COR-L47 (cell line): ENCODE results near the gene HOXC12.

Experiments
- DNase-seq: peaks from one replicate; lab custom pipeline; 2025; lab: John Stamatoyannopoulos, UW

The HOXC12 gene

DNA sequence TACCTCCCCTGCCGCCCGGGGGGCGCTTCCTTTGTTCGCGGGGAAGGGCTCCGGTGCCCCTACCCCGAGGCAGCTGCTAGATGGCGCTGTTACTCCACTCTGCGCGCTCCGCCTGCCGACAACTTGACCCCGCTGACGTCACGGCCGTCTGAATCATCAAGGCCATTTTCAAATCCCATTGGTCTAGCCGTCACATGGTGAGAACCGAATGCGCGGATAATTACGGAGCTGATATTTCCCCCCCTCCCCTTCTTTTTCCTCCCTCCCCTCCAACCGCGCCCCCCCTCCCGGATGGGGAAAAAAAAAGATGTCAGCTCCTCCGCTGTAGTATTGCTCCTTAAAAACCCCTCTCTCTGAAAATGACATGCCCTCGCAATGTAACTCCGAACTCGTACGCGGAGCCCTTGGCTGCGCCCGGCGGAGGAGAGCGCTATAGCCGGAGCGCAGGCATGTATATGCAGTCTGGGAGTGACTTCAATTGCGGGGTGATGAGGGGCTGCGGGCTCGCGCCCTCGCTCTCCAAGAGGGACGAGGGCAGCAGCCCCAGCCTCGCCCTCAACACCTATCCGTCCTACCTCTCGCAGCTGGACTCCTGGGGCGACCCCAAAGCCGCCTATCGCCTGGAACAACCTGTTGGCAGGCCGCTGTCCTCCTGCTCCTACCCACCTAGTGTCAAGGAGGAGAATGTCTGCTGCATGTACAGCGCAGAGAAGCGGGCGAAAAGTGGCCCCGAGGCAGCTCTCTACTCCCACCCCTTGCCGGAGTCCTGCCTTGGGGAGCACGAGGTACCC, 30.4 kb downstream of the HOXC12 start, which contains the start of gene HOXC10:
Gene HOXC10 (plus strand): TSS at position 246 of the 791 bp plus-strand sequence. CDS start 114 bp downstream, at position 360.
- peak; percentile 47 for DNase-seq

DNA sequence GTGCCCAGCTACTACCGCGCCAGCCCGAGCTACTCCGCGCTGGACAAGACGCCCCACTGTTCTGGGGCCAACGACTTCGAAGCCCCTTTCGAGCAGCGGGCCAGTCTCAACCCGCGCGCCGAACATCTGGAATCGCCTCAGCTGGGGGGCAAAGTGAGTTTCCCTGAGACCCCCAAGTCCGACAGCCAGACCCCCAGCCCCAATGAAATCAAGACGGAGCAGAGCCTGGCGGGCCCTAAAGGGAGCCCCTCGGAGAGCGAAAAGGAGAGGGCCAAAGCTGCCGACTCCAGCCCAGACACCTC, 30.9 kb downstream of the HOXC12 start:
- no peak for DNase-seq

DNA sequence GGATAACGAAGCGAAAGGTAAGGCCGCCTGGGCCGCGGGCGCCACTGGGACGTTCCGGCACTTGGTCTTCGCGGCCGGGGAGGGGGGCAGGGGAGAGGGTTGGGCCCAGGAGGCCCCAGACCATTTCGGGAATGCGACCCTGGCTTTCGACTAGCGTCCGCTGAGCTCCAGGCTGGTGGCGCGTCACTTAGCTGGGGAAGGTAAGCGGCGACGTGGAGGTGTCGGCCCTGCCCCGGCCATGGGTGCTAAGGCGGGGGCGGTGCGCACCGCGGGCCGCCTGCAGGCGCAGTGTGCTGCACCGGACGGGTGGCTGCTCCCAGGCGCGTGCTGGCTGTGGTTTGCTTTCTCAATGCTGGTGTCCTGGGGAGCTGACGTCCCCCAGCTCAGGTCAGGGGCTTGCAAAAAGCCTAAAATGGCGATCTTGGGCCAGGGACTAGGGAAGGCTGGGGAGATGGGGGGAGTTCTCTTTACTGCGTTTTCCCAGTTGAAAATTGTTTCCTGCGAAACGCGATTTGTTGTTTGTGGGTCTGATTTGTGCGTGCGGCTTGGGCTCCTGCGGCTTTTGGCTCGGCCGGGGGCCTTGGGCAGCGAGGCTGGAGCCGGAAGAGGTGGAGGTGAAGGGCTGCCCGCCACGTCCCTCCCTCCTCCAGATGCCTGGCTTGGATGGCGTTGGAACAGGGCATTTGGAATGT, 31.4 kb downstream of the HOXC12 start:
- no peak for DNase-seq

GRCh38 chr12:53986686-53987483, 32.2 kb downstream of the HOXC12 start:
- DNase-seq, result no peak

- DNase-seq, result no peak
Measured at GRCh38 chr12:53987787-53988230, 33.1 kb downstream of the HOXC12 start.

GRCh38 chr12:53988541-53989226, 34.0 kb downstream of the HOXC12 start:
- DNase-seq, result no peak

DNA sequence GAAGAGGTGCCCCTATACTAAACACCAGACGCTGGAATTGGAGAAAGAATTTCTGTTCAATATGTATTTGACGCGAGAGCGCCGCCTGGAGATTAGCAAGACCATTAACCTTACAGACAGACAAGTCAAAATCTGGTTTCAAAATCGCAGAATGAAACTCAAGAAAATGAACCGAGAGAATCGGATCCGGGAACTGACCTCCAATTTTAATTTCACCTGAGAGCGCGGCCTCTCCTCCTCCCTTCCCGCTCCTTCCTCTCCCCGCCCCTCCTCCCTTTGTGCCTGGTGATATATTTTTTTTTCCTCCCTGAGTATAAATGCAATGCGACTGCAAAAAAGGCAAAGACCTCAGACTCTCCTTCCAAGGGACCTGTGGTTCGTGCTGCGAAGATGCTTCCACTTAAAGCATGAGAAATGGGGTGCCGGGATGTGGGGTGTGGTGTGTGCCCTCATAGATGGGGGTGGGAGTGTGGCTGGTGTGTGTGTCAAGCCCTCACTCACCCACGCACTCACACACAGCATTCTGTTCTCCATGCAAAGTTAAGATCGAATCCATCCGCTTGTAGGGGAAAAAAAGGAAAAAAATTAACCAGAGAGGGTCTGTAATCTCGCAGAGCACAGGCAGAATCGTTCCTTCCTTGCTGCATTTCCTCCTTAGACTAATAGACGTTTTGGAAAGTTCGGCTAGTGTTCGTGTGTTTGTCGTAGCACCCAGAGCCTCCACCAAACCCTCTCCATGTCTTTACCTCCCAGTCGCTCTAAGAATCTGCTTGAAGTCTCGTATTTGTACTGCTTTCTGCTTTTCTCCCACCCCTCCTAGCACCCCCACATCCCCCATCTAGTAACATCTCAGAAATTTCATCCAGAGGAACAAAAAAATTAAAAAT, 34.8 kb downstream of the HOXC12 start:
- DNase-seq, result peak; percentile 16

GRCh38 chr12:53990311-53991076, 35.8 kb downstream of the HOXC12 start:
- no peak for DNase-seq

DNA sequence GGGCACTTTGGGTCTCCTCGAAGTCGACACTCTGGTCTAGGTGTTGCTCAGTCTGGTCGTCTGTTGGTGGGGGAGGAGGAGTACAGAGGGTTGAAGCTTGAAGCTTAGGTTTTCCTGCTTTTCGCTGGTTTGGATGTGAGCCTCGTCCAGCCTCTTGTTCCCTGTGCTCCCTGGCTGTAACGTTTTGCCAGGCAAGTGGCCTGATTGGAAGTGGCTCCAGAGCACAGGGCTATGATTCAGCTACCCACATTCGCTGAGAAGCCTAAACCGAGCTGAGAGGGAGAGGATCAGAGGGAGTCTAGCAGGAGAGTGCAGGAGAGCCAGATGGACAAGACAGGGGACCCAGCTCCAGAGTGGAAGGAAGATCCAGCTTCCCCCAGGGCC, 36.4 kb downstream of the HOXC12 start:
- DNase-seq, result no peak

DNA sequence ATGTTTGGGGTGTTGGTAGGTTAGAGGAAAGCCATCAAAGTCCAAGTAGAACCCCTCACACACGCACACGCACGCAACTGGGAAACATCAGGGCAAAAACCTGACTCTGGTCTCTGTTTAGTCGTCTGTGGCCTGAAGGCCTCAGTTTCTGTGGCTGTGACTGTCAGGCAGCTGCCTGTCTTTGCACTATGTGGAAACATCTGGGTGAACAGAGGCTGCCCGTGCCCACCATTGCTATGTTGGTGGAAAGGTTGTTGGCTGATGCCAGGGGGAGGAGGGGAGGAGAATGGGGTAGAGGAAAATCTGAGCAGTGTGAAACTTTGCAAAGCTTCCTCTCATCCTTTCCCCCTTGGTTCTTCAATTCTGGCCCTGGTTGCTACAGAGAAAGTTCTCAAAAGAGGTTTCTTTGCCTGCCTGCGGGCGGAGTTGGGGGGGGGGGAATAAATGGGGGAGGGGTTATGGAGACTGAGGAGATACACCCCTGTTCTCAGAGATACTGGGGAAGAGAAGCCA, 37.7 kb downstream of the HOXC12 start:
- no peak for DNase-seq

GRCh38 chr12:53993162-53994008, 38.7 kb downstream of the HOXC12 start:
- DNase-seq, result no peak

DNA sequence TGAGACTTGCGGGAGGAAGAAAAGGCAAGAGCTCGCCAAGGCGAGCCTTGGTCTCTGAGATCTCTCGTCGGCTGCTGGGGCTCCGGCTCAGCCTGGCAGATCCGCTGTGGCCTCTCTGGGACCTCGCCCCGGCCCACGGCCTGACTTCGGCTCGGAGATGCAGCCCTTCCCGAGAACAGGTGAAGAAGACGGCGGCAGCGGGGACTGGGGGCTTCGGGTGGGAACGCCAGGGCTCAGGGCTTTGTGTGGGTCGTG, 39.2 kb downstream of the HOXC12 start:
- no peak for DNase-seq

GRCh38 chr12:53994264-53995001, 39.7 kb downstream of the HOXC12 start:
- no peak for DNase-seq

- DNase-seq, result no peak
Measured at GRCh38 chr12:53995002-53995377, 40.3 kb downstream of the HOXC12 start.

GRCh38 chr12:53995378-53996239, 40.9 kb downstream of the HOXC12 start:
- DNase-seq, result no peak

- no peak for DNase-seq
Measured at GRCh38 chr12:53996240-53997203, 41.8 kb downstream of the HOXC12 start.
